ENCODE measurements around the gene ACO2.

ACO2 gene

GRCh38 chr22:41446639-41447434, 22.1 kb upstream of the ACO2 start, which contains the start of gene TOB2:
Gene TOB2, minus strand, starts transcription at chr22:41446801. Its CDS starts 9,456 bp downstream, at chr22:41437345.
- TF ChIP-seq TAF1 (IDR thresholded peaks at IDR 0.05; ENCODE audit: borderline replicate concordance, insufficient read depth, low read length) (peak; percentile 100), REST (IDR thresholded peaks at IDR 0.05; ENCODE audit: insufficient read depth in 1 of 2, low read depth in 2 of 2, low read length in 2 of 2) (peak; percentile 66 to 76; a peak in 3 of 4 replicates), FOXP2 (optimal IDR thresholded peaks at IDR 0.05; ENCODE audit: borderline replicate concordance, extremely low read depth, extremely low read length, insufficient read depth) (peak; percentile 98), SIN3A (IDR thresholded peaks at IDR 0.05; ENCODE audit: borderline replicate concordance, insufficient read depth, low read length) (peak; percentile 98), POLR2AphosphoS5 (IDR thresholded peaks at IDR 0.05; ENCODE audit: low read depth, low read length) (peak; percentile 99)

- TF ChIP-seq TAF1 (IDR thresholded peaks at IDR 0.05; ENCODE audit: borderline replicate concordance, insufficient read depth, low read length), result no peak
- peak; percentile 18 for TF ChIP-seq FOXP2 (optimal IDR thresholded peaks at IDR 0.05; ENCODE audit: borderline replicate concordance, extremely low read depth, extremely low read length, insufficient read depth)
- peak; percentile 39 for TF ChIP-seq POLR2AphosphoS5 (IDR thresholded peaks at IDR 0.05; ENCODE audit: low read depth, low read length)
- TF ChIP-seq REST (IDR thresholded peaks at IDR 0.05; ENCODE audit: insufficient read depth in 1 of 2, low read depth in 2 of 2, low read length in 2 of 2), result 0 out of 4 replicates have a peak, but pooled peaks of 1 of the 2 experiments have one; percentile 37
- 0 out of 2 replicates have a peak, but pooled peaks have one; percentile 49 for TF ChIP-seq SIN3A (IDR thresholded peaks at IDR 0.05; ENCODE audit: borderline replicate concordance, insufficient read depth, low read length)
Observed at GRCh38 chr22:41447435-41448188, 21.3 kb upstream of the ACO2 start.

- TF ChIP-seq SIN3A (IDR thresholded peaks at IDR 0.05; ENCODE audit: borderline replicate concordance, insufficient read depth, low read length), result peak; percentile 35; the same call in 1 of the 2 replicates
- peak; percentile 49 for TF ChIP-seq POLR2AphosphoS5 (IDR thresholded peaks at IDR 0.05; ENCODE audit: low read depth, low read length)
- peak; percentile 78; the same call in 1 of the 2 replicates for TF ChIP-seq TAF1 (IDR thresholded peaks at IDR 0.05; ENCODE audit: borderline replicate concordance, insufficient read depth, low read length)
- TF ChIP-seq REST (IDR thresholded peaks at IDR 0.05; ENCODE audit: insufficient read depth in 1 of 2, low read depth in 2 of 2, low read length in 2 of 2), result peak in 1 of 2 experiments; percentile 34; a peak in 1 of 4 replicates
- peak; percentile 87 for TF ChIP-seq FOXP2 (optimal IDR thresholded peaks at IDR 0.05; ENCODE audit: borderline replicate concordance, extremely low read depth, extremely low read length, insufficient read depth)
Observed at GRCh38 chr22:41448189-41448808, 20.6 kb upstream of the ACO2 start.

- TF ChIP-seq REST (IDR thresholded peaks at IDR 0.05; ENCODE audit: insufficient read depth in 1 of 2, low read depth in 2 of 2, low read length in 2 of 2) (no peak), POLR2AphosphoS5 (IDR thresholded peaks at IDR 0.05; ENCODE audit: low read depth, low read length) (no peak), TAF1 (IDR thresholded peaks at IDR 0.05; ENCODE audit: borderline replicate concordance, insufficient read depth, low read length) (no peak), FOXP2 (optimal IDR thresholded peaks at IDR 0.05; ENCODE audit: borderline replicate concordance, extremely low read depth, extremely low read length, insufficient read depth) (no peak), SIN3A (IDR thresholded peaks at IDR 0.05; ENCODE audit: borderline replicate concordance, insufficient read depth, low read length) (no peak)
Observed at GRCh38 chr22:41458161-41458728, 10.7 kb upstream of the ACO2 start.
